BLaER1 (cell line): ENCODE measurements around the gene ZBED4.
"Not testable (repeated sequence)": the region's sequence is repeated elsewhere in the genome, so short reads cannot be mapped to it uniquely, and the experiment has no call there.

Source experiments
- H3K27ac ChIP-seq: shearing (Covaris generic); formaldehyde crosslinking; 2 replicates; pipeline ENCODE4 v1.8.1; 2022
- H3K27me3 ChIP-seq: shearing (Covaris generic); formaldehyde crosslinking; 2 replicates; pipeline ENCODE4 v1.8.1; 2022
- H3K36me3 ChIP-seq: shearing (Covaris generic); formaldehyde crosslinking; 2 replicates; pipeline ENCODE4 v1.8.1; 2022
- H3K4me1 ChIP-seq: shearing (Covaris generic); formaldehyde crosslinking; 2 replicates; pipeline ENCODE4 v1.8.1; 2022
- H3K4me2 ChIP-seq: shearing (Covaris generic); formaldehyde crosslinking; 2 replicates; pipeline ENCODE4 v1.8.1; 2022
- H3K4me3 ChIP-seq: shearing (Covaris generic); formaldehyde crosslinking; 2 replicates; pipeline ENCODE4 v1.8.1; 2022
- H3K9ac ChIP-seq: shearing (Covaris generic); formaldehyde crosslinking; 2 replicates; pipeline ENCODE4 v1.8.1; 2022
- H3K9me3 ChIP-seq: shearing (Covaris generic); formaldehyde crosslinking; 2 replicates; pipeline ENCODE4 v1.8.1; 2022
- H4K20me1 ChIP-seq: shearing (Covaris generic); formaldehyde crosslinking; 2 replicates; pipeline ENCODE4 v1.8.1; 2022
- Cebpa-rat ChIP-seq: shearing (Covaris generic); IDR thresholded peaks from 2 replicates; pipeline ENCODE4 v1.8.1; 2022

The ZBED4 gene

GRCh38 chr22:49845666-49846459, 7.8 kb upstream of the ZBED4 start:
- H3K4me1 ChIP-seq: peaks cover 24% of the 10 kb centered on the region
- H4K20me1 ChIP-seq: peaks cover 10% of the 10 kb centered on the region; the same call in 1 of the 2 replicates
- TF ChIP-seq Cebpa-rat: no peak
- H3K9me3 ChIP-seq: no peaks in the 10 kb centered on the region
- no peak overlapping the region for H3K4me3 ChIP-seq
- H3K4me2 ChIP-seq: no peak overlapping the region
- no peak overlapping the region for H3K27ac ChIP-seq
- no peak overlapping the region for H3K9ac ChIP-seq
- no peaks in the 10 kb centered on the region for H3K36me3 ChIP-seq
- peaks cover 60% of the 10 kb centered on the region for H3K27me3 ChIP-seq

- H3K4me3 ChIP-seq: peak overlapping the region; percentile 73
- no peak overlapping the region for H3K27ac ChIP-seq
- peaks cover 70% of the 10 kb centered on the region for H3K27me3 ChIP-seq
- peaks cover 10% of the 10 kb centered on the region; the same call in 1 of the 2 replicates for H4K20me1 ChIP-seq
- H3K36me3 ChIP-seq: no peaks in the 10 kb centered on the region
- H3K4me1 ChIP-seq: peaks cover 43% of the 10 kb centered on the region
- no peak for TF ChIP-seq Cebpa-rat
- H3K9me3 ChIP-seq: no peaks in the 10 kb centered on the region
- peak overlapping the region; percentile 98 for H3K4me2 ChIP-seq
- H3K9ac ChIP-seq: no peak overlapping the region
Measured at GRCh38 chr22:49847751-49848689, 5.6 kb upstream of the ZBED4 start.

GRCh38 chr22:49848690-49849160, 4.9 kb upstream of the ZBED4 start:
- Histone ChIP-seq H3K27ac (no peak overlapping the region; the same call in 1 of the 2 replicates), H3K4me3 (peak overlapping the region; percentile 73), H3K9ac (peak overlapping the region; percentile 65; the same call in 1 of the 2 replicates), H4K20me1 (peaks cover 10% of the 10 kb centered on the region; the same call in 1 of the 2 replicates), H3K36me3 (no peaks in the 10 kb centered on the region), H3K4me1 (peaks cover 43% of the 10 kb centered on the region), H3K4me2 (peak overlapping the region; percentile 98), H3K9me3 (no peaks in the 10 kb centered on the region), H3K27me3 (peaks cover 70% of the 10 kb centered on the region)
- TF ChIP-seq Cebpa-rat: no peak

- peaks cover 43% of the 10 kb centered on the region for H3K4me1 ChIP-seq
- peaks cover 13% of the 10 kb centered on the region for H4K20me1 ChIP-seq
- TF ChIP-seq Cebpa-rat: no peak
- H3K4me2 ChIP-seq: peak overlapping the region; percentile 98
- H3K9me3 ChIP-seq: no peaks in the 10 kb centered on the region
- no peaks in the 10 kb centered on the region for H3K36me3 ChIP-seq
- peaks cover 70% of the 10 kb centered on the region for H3K27me3 ChIP-seq
- peak overlapping the region; percentile 41; the same call in 1 of the 2 replicates for H3K27ac ChIP-seq
- peak overlapping the region; percentile 73 for H3K4me3 ChIP-seq
- H3K9ac ChIP-seq: peak overlapping the region; percentile 65
Measured at GRCh38 chr22:49849161-49850020, 4.3 kb upstream of the ZBED4 start.

GRCh38 chr22:49850021-49850911, 3.4 kb upstream of the ZBED4 start:
- Histone ChIP-seq H3K4me3 (peak overlapping the region; percentile 73), H3K36me3 (no peaks in the 10 kb centered on the region), H3K4me1 (peaks cover 49% of the 10 kb centered on the region), H3K9ac (no peak overlapping the region), H4K20me1 (peaks cover 22% of the 10 kb centered on the region), H3K27ac (no peak overlapping the region), H3K4me2 (peak overlapping the region; percentile 98), H3K27me3 (peaks cover 66% of the 10 kb centered on the region), H3K9me3 (no peaks in the 10 kb centered on the region)
- no peak for TF ChIP-seq Cebpa-rat

- peaks cover 58% of the 10 kb centered on the region for H3K4me1 ChIP-seq
- no peak overlapping the region for H3K27ac ChIP-seq
- peaks cover 31% of the 10 kb centered on the region for H4K20me1 ChIP-seq
- 0 out of 2 replicates have a peak, but pooled peaks cover 1% of the 10 kb centered on the region for H3K36me3 ChIP-seq
- H3K4me3 ChIP-seq: no peak overlapping the region
- peak overlapping the region; percentile 98 for H3K4me2 ChIP-seq
- no peak for TF ChIP-seq Cebpa-rat
- H3K9ac ChIP-seq: no peak overlapping the region
- H3K9me3 ChIP-seq: no peaks in the 10 kb centered on the region
- H3K27me3 ChIP-seq: peaks cover 57% of the 10 kb centered on the region
Measured at GRCh38 chr22:49850959-49851802, 2.5 kb upstream of the ZBED4 start.

- peak overlapping the region; percentile 78 for H3K4me3 ChIP-seq
- H3K27me3 ChIP-seq: peaks cover 43% of the 10 kb centered on the region
- H4K20me1 ChIP-seq: peaks cover 45% of the 10 kb centered on the region
- H3K36me3 ChIP-seq: peaks cover 15% of the 10 kb centered on the region
- not testable (repeated sequence) for H3K9me3 ChIP-seq
- H3K4me1 ChIP-seq: peaks cover 72% of the 10 kb centered on the region
- peak overlapping the region; percentile 100 for H3K27ac ChIP-seq
- peak overlapping the region; percentile 95 for H3K9ac ChIP-seq
- peak overlapping the region; percentile 98 for H3K4me2 ChIP-seq
Measured at GRCh38 chr22:49852568-49852897, 1.1 kb upstream of the ZBED4 start.
